Measurements from ENCODE around the gene TAF5L.
A peak's percentile ranks its signal among the peaks of the same experiment; 100 is the strongest.

TAF5L gene

GRCh38 chr1:229642376-229642775, 16.5 kb upstream of the TAF5L start:
- Histone ChIP-seq H3K4me3 (ENCODE audit: low read length in 2 of 2) (no peak overlapping the region), H3K4me1 (ENCODE audit: control insufficient read depth, insufficient read depth, low read length) (no peaks in the 10 kb centered on the region), H3K27me3 (ENCODE audit: control insufficient read depth in 1 of 2, insufficient read depth in 2 of 2, low read length in 2 of 2) (no peaks in the 10 kb centered on the region), H3K36me3 (ENCODE audit: control insufficient read depth in 2 of 2, insufficient read depth in 2 of 2, low read length in 2 of 2) (peaks cover 20 to 43% of the 10 kb centered on the region in 2 donors), H3K9me3 (ENCODE audit: control insufficient read depth in 2 of 2, low read length in 2 of 2) (no peaks in the 10 kb centered on the region), H3K9ac (ENCODE audit: low read length in 2 of 2) (no peak overlapping the region), H3K27ac (ENCODE audit: low read length) (no peak overlapping the region)

- Histone ChIP-seq H3K4me3 (ENCODE audit: low read length in 2 of 2) (no peak overlapping the region), H3K27me3 (ENCODE audit: control insufficient read depth in 1 of 2, insufficient read depth in 2 of 2, low read length in 2 of 2) (no peaks in the 10 kb centered on the region), H3K9ac (ENCODE audit: low read length in 2 of 2) (no peak overlapping the region), H3K9me3 (ENCODE audit: control insufficient read depth in 2 of 2, low read length in 2 of 2) (no peaks in the 10 kb centered on the region), H3K4me1 (ENCODE audit: control insufficient read depth, insufficient read depth, low read length) (no peaks in the 10 kb centered on the region), H3K36me3 (ENCODE audit: control insufficient read depth in 2 of 2, insufficient read depth in 2 of 2, low read length in 2 of 2) (peaks cover 24 to 43% of the 10 kb centered on the region in 2 donors), H3K27ac (ENCODE audit: low read length) (no peak overlapping the region)
Observed at GRCh38 chr1:229641306-229641705, 15.4 kb upstream of the TAF5L start.

GRCh38 chr1:229640455-229640854, 14.5 kb upstream of the TAF5L start:
- Histone ChIP-seq H3K4me3 (ENCODE audit: low read length in 2 of 2) (no peak overlapping the region), H3K9me3 (ENCODE audit: control insufficient read depth in 2 of 2, low read length in 2 of 2) (no peaks in the 10 kb centered on the region), H3K36me3 (ENCODE audit: control insufficient read depth in 2 of 2, insufficient read depth in 2 of 2, low read length in 2 of 2) (peaks cover 33 to 45% of the 10 kb centered on the region in 2 donors), H3K9ac (ENCODE audit: low read length in 2 of 2) (no peak overlapping the region), H3K27ac (ENCODE audit: low read length) (no peak overlapping the region), H3K27me3 (ENCODE audit: control insufficient read depth in 1 of 2, insufficient read depth in 2 of 2, low read length in 2 of 2) (no peaks in the 10 kb centered on the region), H3K4me1 (ENCODE audit: control insufficient read depth, insufficient read depth, low read length) (no peaks in the 10 kb centered on the region)

- Histone ChIP-seq H3K36me3 (ENCODE audit: control insufficient read depth in 2 of 2, insufficient read depth in 2 of 2, low read length in 2 of 2) (peaks cover 35 to 41% of the 10 kb centered on the region in 2 donors), H3K9me3 (ENCODE audit: control insufficient read depth in 2 of 2, low read length in 2 of 2) (no peaks in the 10 kb centered on the region), H3K4me1 (ENCODE audit: control insufficient read depth, insufficient read depth, low read length) (no peaks in the 10 kb centered on the region), H3K4me3 (ENCODE audit: low read length in 2 of 2) (no peak overlapping the region), H3K9ac (ENCODE audit: low read length in 2 of 2) (no peak overlapping the region), H3K27ac (ENCODE audit: low read length) (no peak overlapping the region), H3K27me3 (ENCODE audit: control insufficient read depth in 1 of 2, insufficient read depth in 2 of 2, low read length in 2 of 2) (no peaks in the 10 kb centered on the region)
Observed at GRCh38 chr1:229637746-229638145, 11.8 kb upstream of the TAF5L start.

- Histone ChIP-seq H3K27ac (ENCODE audit: low read length) (no peak overlapping the region), H3K27me3 (ENCODE audit: control insufficient read depth in 1 of 2, insufficient read depth in 2 of 2, low read length in 2 of 2) (no peaks in the 10 kb centered on the region), H3K9ac (ENCODE audit: low read length in 2 of 2) (no peak overlapping the region), H3K9me3 (ENCODE audit: control insufficient read depth in 2 of 2, low read length in 2 of 2) (no peaks in the 10 kb centered on the region), H3K4me3 (ENCODE audit: low read length in 2 of 2) (no peak overlapping the region), H3K36me3 (ENCODE audit: control insufficient read depth in 2 of 2, insufficient read depth in 2 of 2, low read length in 2 of 2) (peaks cover 35 to 41% of the 10 kb centered on the region in 2 donors), H3K4me1 (ENCODE audit: control insufficient read depth, insufficient read depth, low read length) (no peaks in the 10 kb centered on the region)
Observed at GRCh38 chr1:229636042-229636441, 10.1 kb upstream of the TAF5L start.

- H3K27ac ChIP-seq (ENCODE audit: low read length): no peak overlapping the region
- H3K27me3 ChIP-seq (ENCODE audit: control insufficient read depth in 1 of 2, insufficient read depth in 2 of 2, low read length in 2 of 2): no peaks in the 10 kb centered on the region
- no peak overlapping the region for H3K4me3 ChIP-seq (ENCODE audit: low read length in 2 of 2)
- no peaks in the 10 kb centered on the region for H3K9me3 ChIP-seq (ENCODE audit: control insufficient read depth in 2 of 2, low read length in 2 of 2)
- H3K36me3 ChIP-seq (ENCODE audit: control insufficient read depth in 2 of 2, insufficient read depth in 2 of 2, low read length in 2 of 2): peaks cover 22 to 28% of the 10 kb centered on the region in 2 donors
- no peak overlapping the region for H3K9ac ChIP-seq (ENCODE audit: low read length in 2 of 2)
- H3K4me1 ChIP-seq (ENCODE audit: control insufficient read depth, insufficient read depth, low read length): no peaks in the 10 kb centered on the region
Observed at GRCh38 chr1:229631966-229632365, 6.0 kb upstream of the TAF5L start.

- Histone ChIP-seq H3K36me3 (ENCODE audit: control insufficient read depth in 2 of 2, insufficient read depth in 2 of 2, low read length in 2 of 2) (peaks cover 14 to 19% of the 10 kb centered on the region in 2 donors), H3K4me3 (ENCODE audit: low read length in 2 of 2) (no peak overlapping the region), H3K9me3 (ENCODE audit: control insufficient read depth in 2 of 2, low read length in 2 of 2) (no peaks in the 10 kb centered on the region), H3K9ac (ENCODE audit: low read length in 2 of 2) (no peak overlapping the region), H3K4me1 (ENCODE audit: control insufficient read depth, insufficient read depth, low read length) (peaks cover 6% of the 10 kb centered on the region), H3K27ac (ENCODE audit: low read length) (no peak overlapping the region), H3K27me3 (ENCODE audit: control insufficient read depth in 1 of 2, insufficient read depth in 2 of 2, low read length in 2 of 2) (no peaks in the 10 kb centered on the region)
Observed at GRCh38 chr1:229631148-229631547, 5.2 kb upstream of the TAF5L start.

GRCh38 chr1:229629261-229629660, 3.3 kb upstream of the TAF5L start:
- Histone ChIP-seq H3K9me3 (ENCODE audit: control insufficient read depth in 2 of 2, low read length in 2 of 2) (no peaks in the 10 kb centered on the region), H3K4me3 (ENCODE audit: low read length in 2 of 2) (no peak overlapping the region), H3K9ac (ENCODE audit: low read length in 2 of 2) (no peak overlapping the region), H3K36me3 (ENCODE audit: control insufficient read depth in 2 of 2, insufficient read depth in 2 of 2, low read length in 2 of 2) (peaks cover 0 to 2% of the 10 kb centered on the region in 2 donors), H3K27ac (ENCODE audit: low read length) (no peak overlapping the region), H3K4me1 (ENCODE audit: control insufficient read depth, insufficient read depth, low read length) (peaks cover 12% of the 10 kb centered on the region), H3K27me3 (ENCODE audit: control insufficient read depth in 1 of 2, insufficient read depth in 2 of 2, low read length in 2 of 2) (no peaks in the 10 kb centered on the region)

- Histone ChIP-seq H3K4me1 (ENCODE audit: control insufficient read depth, insufficient read depth, low read length) (peaks cover 23% of the 10 kb centered on the region), H3K4me3 (ENCODE audit: low read length in 2 of 2) (peak overlapping the region; percentile 80 to 91), H3K36me3 (ENCODE audit: control insufficient read depth in 2 of 2, insufficient read depth in 2 of 2, low read length in 2 of 2) (no peaks in the 10 kb centered on the region), H3K9me3 (ENCODE audit: control insufficient read depth in 2 of 2, low read length in 2 of 2) (no peaks in the 10 kb centered on the region), H3K27me3 (ENCODE audit: control insufficient read depth in 1 of 2, insufficient read depth in 2 of 2, low read length in 2 of 2) (no peaks in the 10 kb centered on the region), H3K27ac (ENCODE audit: low read length) (peak overlapping the region; percentile 70), H3K9ac (ENCODE audit: low read length in 2 of 2) (peak overlapping the region; percentile 81 to 90)
Observed at GRCh38 chr1:229627003-229627402, 1.1 kb upstream of the TAF5L start.

- Histone ChIP-seq H3K9me3 (ENCODE audit: control insufficient read depth in 2 of 2, low read length in 2 of 2) (no peaks in the 10 kb centered on the region), H3K4me1 (ENCODE audit: control insufficient read depth, insufficient read depth, low read length) (peaks cover 23% of the 10 kb centered on the region), H3K27ac (ENCODE audit: low read length) (peak overlapping the region; percentile 49), H3K4me3 (ENCODE audit: low read length in 2 of 2) (peak overlapping the region; percentile 86 to 96), H3K27me3 (ENCODE audit: control insufficient read depth in 1 of 2, insufficient read depth in 2 of 2, low read length in 2 of 2) (no peaks in the 10 kb centered on the region), H3K36me3 (ENCODE audit: control insufficient read depth in 2 of 2, insufficient read depth in 2 of 2, low read length in 2 of 2) (no peaks in the 10 kb centered on the region), H3K9ac (ENCODE audit: low read length in 2 of 2) (peak overlapping the region; percentile 74 to 90)
Observed at GRCh38 chr1:229625071-229625914, 629 bp downstream of the TAF5L start.

- no peaks in the 10 kb centered on the region for H3K36me3 ChIP-seq (ENCODE audit: control insufficient read depth in 2 of 2, insufficient read depth in 2 of 2, low read length in 2 of 2)
- H3K27me3 ChIP-seq (ENCODE audit: control insufficient read depth in 1 of 2, insufficient read depth in 2 of 2, low read length in 2 of 2): no peaks in the 10 kb centered on the region
- peak overlapping the region; percentile 49 for H3K27ac ChIP-seq (ENCODE audit: low read length)
- no peaks in the 10 kb centered on the region for H3K9me3 ChIP-seq (ENCODE audit: control insufficient read depth in 2 of 2, low read length in 2 of 2)
- H3K4me1 ChIP-seq (ENCODE audit: control insufficient read depth, insufficient read depth, low read length): peaks cover 23% of the 10 kb centered on the region
- peak overlapping the region; percentile 86 to 96 for H3K4me3 ChIP-seq (ENCODE audit: low read length in 2 of 2)
- H3K9ac ChIP-seq (ENCODE audit: low read length in 2 of 2): peak overlapping the region; percentile 34 to 74
Observed at GRCh38 chr1:229624521-229625070, 1.3 kb downstream of the TAF5L start.
